WTC11 (cell line): ENCODE results near the gene LIN7A. TPM values are rescaled to one million over a fixed set of nuclear protein-coding genes. Genes with fewer than 3 reads are reported as not detected.

ENCODE experiments used
- ATAC-seq: fragments of 200-7000 bp; cut with Tn5 transposase; 2 replicates; pipeline ENCODE4 v1.10.0; 2021; ENCODE audit warnings: mild to moderate bottlenecking, moderate library complexity
- Bru-seq: library from RNA; stranded (reverse); fragments of 400-500 nt; gene quantifications from one replicate; lab custom pipeline; 2021; lab: Mats Ljungman, UMichigan
- CTCF ChIA-PET: fragments of 300-600 bp; sonication (Branson Sonifier 250); formaldehyde crosslinking; loops from one replicate; lab custom pipeline; 2021; ENCODE audit warnings: antibody characterized with exemption; lab: Charles Lee
- POLR2A ChIA-PET: fragments of 350-600 bp; sonication (Branson Sonifier 250); formaldehyde crosslinking; loops from one replicate; lab custom pipeline; 2021; ENCODE audit warnings: antibody characterized with exemption; lab: Charles Lee
- DNase-seq: peaks from one replicate; pipeline ENCODE4 v3.0.0; 2021; ENCODE audit warnings: low spot score
- H3K27ac Mint-ChIP-seq: 2 replicates; pipeline ENCODE4 v1.8.0; 2021; ENCODE audit warnings: mixed read lengths
- H3K27me3 Mint-ChIP-seq: 2 replicates; pipeline ENCODE4 v1.8.0; 2021; ENCODE audit warnings: low read depth, mild to moderate bottlenecking, moderate library complexity, mixed read lengths
- H3K36me3 Mint-ChIP-seq: 2 replicates; pipeline ENCODE4 v1.8.0; 2021; ENCODE audit warnings: mixed read lengths
- H3K4me1 Mint-ChIP-seq: 2 replicates; pipeline ENCODE4 v1.8.0; 2022; ENCODE audit warnings: mixed read lengths
- H3K4me3 Mint-ChIP-seq: 2 replicates; pipeline ENCODE4 v1.8.0; 2021; ENCODE audit warnings: mild to moderate bottlenecking, moderate library complexity, mixed read lengths
- H3K9me3 Mint-ChIP-seq: 2 replicates; pipeline ENCODE4 v1.8.0; 2021; ENCODE audit warnings: mixed read lengths
- CREM ChIP-seq: sonication (generic); formaldehyde crosslinking; IDR thresholded peaks from 2 replicates; pipeline ENCODE4 v1.8.1; 2022; ENCODE audit warnings: mild to moderate bottlenecking, missing genetic modification reagents, moderate library complexity
- EMX1 ChIP-seq: fragments of 250-450 bp; sonication (Bioruptor Pico); IDR thresholded peaks from 2 replicates; pipeline ENCODE4 v1.8.0; 2021; ENCODE audit warnings: mild to moderate bottlenecking
- GABPB1 ChIP-seq: sonication (generic); formaldehyde crosslinking; IDR thresholded peaks from 2 replicates; pipeline ENCODE4 v1.8.1; 2023; ENCODE audit warnings: mild to moderate bottlenecking, missing genetic modification reagents
- JAZF1 ChIP-seq: fragments of 250-450 bp; sonication (Bioruptor Pico); IDR thresholded peaks from 2 replicates; pipeline ENCODE4 v1.9.0; 2021; ENCODE audit warnings: moderate library complexity, mild to moderate bottlenecking, inconsistent platforms
- JUN ChIP-seq: sonication (generic); formaldehyde crosslinking; IDR thresholded peaks from 2 replicates; pipeline ENCODE4 v1.8.0; 2023; ENCODE audit warnings: mild to moderate bottlenecking, missing genetic modification reagents
- KAT7 ChIP-seq: sonication (generic); formaldehyde crosslinking; IDR thresholded peaks from 2 replicates; pipeline ENCODE4 v1.8.1; 2023; ENCODE audit warnings: missing genetic modification reagents, mild to moderate bottlenecking, borderline replicate concordance
- NFYB ChIP-seq: sonication (generic); formaldehyde crosslinking; conservative IDR thresholded peaks from 2 replicates; pipeline ENCODE4 v1.8.0; 2022; ENCODE audit warnings: low read depth, missing genetic modification reagents
- TEAD4 ChIP-seq: sonication (generic); formaldehyde crosslinking; IDR thresholded peaks from 2 replicates; pipeline ENCODE4 v1.8.0; 2022; ENCODE audit warnings: mild to moderate bottlenecking, missing genetic modification reagents
- ZNF317 ChIP-seq: sonication (generic); formaldehyde crosslinking; IDR thresholded peaks from 2 replicates; pipeline ENCODE4 v1.8.1; 2023; ENCODE audit warnings: low read depth, mild to moderate bottlenecking, moderate library complexity, missing genetic modification reagents, borderline replicate concordance
- ZNF396 ChIP-seq: fragments of 250-450 bp; sonication (Bioruptor Pico); IDR thresholded peaks from 2 replicates; pipeline ENCODE4 v1.8.0; 2021; ENCODE audit warnings: mild to moderate bottlenecking, moderate library complexity, borderline replicate concordance
- long read RNA-seq, 3 experiments: library from RNA in 1 of 3; library from capped mRNA in 1 of 3; library from polyadenylated mRNA in 1 of 3; unstranded in 2 of 3; stranded (forward) in 1 of 3; transcript quantifications; one replicate each; pipeline ENCODE4 v2.0.0, GENCODE V29; 2021
- total RNA-seq: library from RNA; stranded (reverse); gene quantifications from 3 replicates; pipeline ENCODE4 v1.2.3, GENCODE V29; 2021
- TF ChIP-seq, protein P1 (sequence below): sonication (generic); formaldehyde crosslinking; IDR thresholded peaks from 2 replicates; pipeline ENCODE4 v1.8.1; 2022; ENCODE audit warnings: mild to moderate bottlenecking, missing genetic modification reagents, moderate library complexity, borderline replicate concordance
- TF ChIP-seq, protein P2 (sequence below): fragments of 250-450 bp; sonication (Bioruptor Pico); IDR thresholded peaks from 2 replicates; pipeline ENCODE4 v1.9.0; 2021; ENCODE audit warnings: mild to moderate bottlenecking
- TF ChIP-seq, protein P3 (sequence below): sonication (generic); formaldehyde crosslinking; IDR thresholded peaks from 2 replicates; pipeline ENCODE4 v1.8.1; 2023; ENCODE audit warnings: mild to moderate bottlenecking, missing genetic modification reagents, borderline replicate concordance
- TF ChIP-seq, protein P4 (sequence below): sonication (generic); formaldehyde crosslinking; IDR thresholded peaks from 2 replicates; pipeline ENCODE4 v1.8.1; 2023; ENCODE audit warnings: mild to moderate bottlenecking, moderate library complexity, missing genetic modification reagents

The LIN7A gene, protein sequence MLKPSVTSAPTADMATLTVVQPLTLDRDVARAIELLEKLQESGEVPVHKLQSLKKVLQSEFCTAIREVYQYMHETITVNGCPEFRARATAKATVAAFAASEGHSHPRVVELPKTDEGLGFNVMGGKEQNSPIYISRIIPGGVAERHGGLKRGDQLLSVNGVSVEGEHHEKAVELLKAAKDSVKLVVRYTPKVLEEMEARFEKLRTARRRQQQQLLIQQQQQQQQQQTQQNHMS
- total RNA-seq (8.3 to 8.6 TPM (median 8.5 TPM) in 3 replicates), Bru-seq, nascent RNA (percentile 51 among the genes with signal in this experiment)
- long read RNA-seq, experiment 1, full-length matches to known transcripts = 20 of 31 reads
- long read RNA-seq, experiment 1, partial matches to known transcripts = 2 of 31 reads
- long read RNA-seq, experiment 1, other reads (novel, unspliced or antisense) = 9 of 31 reads
- long read RNA-seq, experiment 2, full-length matches to known transcripts = 3 of 10 reads
- long read RNA-seq, experiment 2, partial matches to known transcripts = 5 of 10 reads
- long read RNA-seq, experiment 2, other reads (novel, unspliced or antisense) = 2 of 10 reads
- long read RNA-seq, experiment 3, full-length matches to known transcripts = 5 of 9 reads
- long read RNA-seq, experiment 3, partial matches to known transcripts = 1 of 9 reads
- long read RNA-seq, experiment 3, other reads (novel, unspliced or antisense) = 3 of 9 reads

DNA sequence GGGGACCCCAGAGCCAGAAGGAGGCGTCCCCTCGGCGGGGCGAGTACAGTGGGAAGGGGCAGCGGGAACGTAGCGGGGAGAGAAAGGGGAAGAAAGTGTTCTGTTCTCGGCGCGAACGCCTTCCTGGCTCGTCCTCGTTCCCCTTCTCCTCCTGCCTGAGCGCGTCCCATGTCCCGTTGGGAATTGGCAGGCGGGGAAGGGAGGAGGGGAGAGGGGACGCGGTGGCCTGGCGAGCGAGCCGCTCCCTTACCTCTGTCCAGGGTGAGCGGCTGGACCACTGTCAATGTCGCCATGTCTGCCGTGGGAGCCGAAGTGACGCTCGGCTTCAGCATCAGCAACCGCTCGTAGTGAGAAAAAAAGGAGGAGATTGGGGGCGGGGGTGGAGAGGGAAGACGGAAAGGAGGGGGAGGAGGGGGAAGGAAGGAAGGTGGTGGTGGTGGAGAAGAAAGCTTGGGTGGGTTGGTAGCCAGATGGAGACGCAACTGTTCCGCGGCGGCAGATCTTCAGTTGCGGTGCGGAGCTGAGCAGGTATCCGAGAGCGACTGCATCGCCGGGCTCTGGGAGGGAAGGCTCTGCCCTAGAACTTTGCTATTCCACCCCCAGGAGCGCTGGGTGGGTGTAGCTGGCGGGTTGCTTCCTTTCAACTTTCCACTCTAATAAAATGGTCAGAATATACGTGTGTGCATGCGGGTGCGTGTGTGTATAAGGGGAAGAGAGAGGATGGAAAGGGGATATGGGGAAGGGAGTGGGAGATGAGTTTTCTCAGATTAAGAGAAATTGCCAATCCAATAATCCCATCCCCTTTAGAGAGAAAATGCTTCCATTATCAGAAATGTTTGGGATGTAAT is at the start of gene LIN7A:
Gene LIN7A (minus strand): TSS at position 544 of the 848 bp plus-strand sequence. CDS start 212 bp downstream, at position 332.
- H3K36me3 Mint-ChIP-seq = no peaks in the 10 kb centered on the region
- POLR2A ChIA-PET = interaction anchor here (0.8 to 1.2 kb wide), 2 partner anchors 14 to 161 kb away, joined by 3 to 4 read pairs; no protein-coding TSS in a partner anchor
- H3K27ac Mint-ChIP-seq = 0 out of 2 replicates have a peak within 1 kb of the TSS, but pooled peaks have one; percentile 9
- CTCF ChIA-PET = interaction anchor here (0.5 to 2.3 kb wide), 4 partner anchors 100 to 320 kb away, joined by 3 to 9 read pairs (median 6); no protein-coding TSS in a partner anchor
- H3K9me3 Mint-ChIP-seq = no peaks in the 10 kb centered on the region
- TF ChIP-seq JUN (CRISPR knock-in tag) (0 out of 2 replicates have a peak, but pooled peaks have one; percentile 21), ZNF317 (no peak)
- TF ChIP-seq, protein P1, sequence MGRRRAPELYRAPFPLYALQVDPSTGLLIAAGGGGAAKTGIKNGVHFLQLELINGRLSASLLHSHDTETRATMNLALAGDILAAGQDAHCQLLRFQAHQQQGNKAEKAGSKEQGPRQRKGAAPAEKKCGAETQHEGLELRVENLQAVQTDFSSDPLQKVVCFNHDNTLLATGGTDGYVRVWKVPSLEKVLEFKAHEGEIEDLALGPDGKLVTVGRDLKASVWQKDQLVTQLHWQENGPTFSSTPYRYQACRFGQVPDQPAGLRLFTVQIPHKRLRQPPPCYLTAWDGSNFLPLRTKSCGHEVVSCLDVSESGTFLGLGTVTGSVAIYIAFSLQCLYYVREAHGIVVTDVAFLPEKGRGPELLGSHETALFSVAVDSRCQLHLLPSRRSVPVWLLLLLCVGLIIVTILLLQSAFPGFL (CRISPR knock-in tag) = no peak
- ATAC-seq (peak; percentile 35), DNase-seq (peak; percentile 60)
- H3K4me3 Mint-ChIP-seq = peak within 1 kb of the TSS; percentile 96
- peaks cover 44% of the 10 kb centered on the region for H3K4me1 Mint-ChIP-seq
- H3K27me3 Mint-ChIP-seq = peaks cover 18% of the 10 kb centered on the region

DNA sequence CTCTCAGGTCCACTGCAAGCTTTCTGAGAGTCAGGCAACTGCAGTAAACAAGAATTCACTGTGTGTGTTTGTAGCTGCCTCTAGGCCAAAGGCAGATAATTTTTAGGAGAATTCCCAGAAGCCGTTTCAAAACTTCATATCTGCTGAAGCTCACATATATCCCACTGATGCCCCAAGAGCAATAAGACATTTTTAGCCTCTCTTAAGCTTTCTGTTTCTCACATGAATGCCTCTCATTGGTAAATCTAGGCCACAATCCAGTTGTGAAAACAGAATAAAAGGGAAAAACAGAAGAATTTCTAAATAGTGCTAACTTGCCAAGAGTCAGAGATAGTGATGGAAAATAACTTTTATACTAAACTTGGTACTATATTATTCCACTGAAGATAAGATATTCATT is 48.5 kb upstream of the LIN7A start:
- Mint-ChIP-seq H3K4me1 (peaks cover 12% of the 10 kb centered on the region), H3K27me3 (no peaks in the 10 kb centered on the region)
- CTCF ChIA-PET = interaction anchor here (0.7 kb wide), 1 partner anchor 272 kb away, joined by 3 read pairs; no protein-coding TSS in a partner anchor

DNA sequence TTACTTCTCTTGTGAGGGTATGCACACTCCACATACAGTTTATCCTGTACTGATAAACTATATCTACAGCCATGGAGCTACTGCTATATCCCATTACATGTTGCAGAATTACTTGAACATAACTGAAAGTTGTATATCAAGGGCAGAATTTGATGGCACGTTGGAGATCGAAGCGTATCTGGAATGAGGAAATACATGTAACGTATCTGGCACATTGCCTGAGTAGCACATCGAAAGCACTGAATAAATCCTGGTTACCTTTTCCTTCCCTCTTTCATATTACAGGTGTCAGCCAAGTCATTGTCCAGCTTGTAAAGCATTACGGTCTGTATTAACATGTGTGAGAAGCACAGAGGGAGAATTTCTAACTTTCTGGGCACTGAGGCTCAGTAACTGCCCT is 42.1 kb upstream of the LIN7A start:
- ATAC-seq (no peak), DNase-seq (no peak)
- Mint-ChIP-seq H3K4me3 (no peak overlapping the region), H3K4me1 (no peaks in the 10 kb centered on the region), H3K36me3 (no peaks in the 10 kb centered on the region), H3K9me3 (no peaks in the 10 kb centered on the region), H3K27ac (no peak overlapping the region), H3K27me3 (no peaks in the 10 kb centered on the region)
- ChIA-PET CTCF (no interaction called here), POLR2A (no interaction called here)
- TF ChIP-seq, protein P2, sequence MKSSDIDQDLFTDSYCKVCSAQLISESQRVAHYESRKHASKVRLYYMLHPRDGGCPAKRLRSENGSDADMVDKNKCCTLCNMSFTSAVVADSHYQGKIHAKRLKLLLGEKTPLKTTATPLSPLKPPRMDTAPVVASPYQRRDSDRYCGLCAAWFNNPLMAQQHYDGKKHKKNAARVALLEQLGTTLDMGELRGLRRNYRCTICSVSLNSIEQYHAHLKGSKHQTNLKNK (CRISPR knock-in tag) = no peak
- TF ChIP-seq TEAD4 (CRISPR knock-in tag) (no peak), ZNF396 (CRISPR knock-in tag) (no peak), GABPB1 (no peak), KAT7 (CRISPR knock-in tag) (no peak), CREM (CRISPR knock-in tag) (no peak), NFYB (CRISPR knock-in tag) (no peak)
- TF ChIP-seq, protein P3, sequence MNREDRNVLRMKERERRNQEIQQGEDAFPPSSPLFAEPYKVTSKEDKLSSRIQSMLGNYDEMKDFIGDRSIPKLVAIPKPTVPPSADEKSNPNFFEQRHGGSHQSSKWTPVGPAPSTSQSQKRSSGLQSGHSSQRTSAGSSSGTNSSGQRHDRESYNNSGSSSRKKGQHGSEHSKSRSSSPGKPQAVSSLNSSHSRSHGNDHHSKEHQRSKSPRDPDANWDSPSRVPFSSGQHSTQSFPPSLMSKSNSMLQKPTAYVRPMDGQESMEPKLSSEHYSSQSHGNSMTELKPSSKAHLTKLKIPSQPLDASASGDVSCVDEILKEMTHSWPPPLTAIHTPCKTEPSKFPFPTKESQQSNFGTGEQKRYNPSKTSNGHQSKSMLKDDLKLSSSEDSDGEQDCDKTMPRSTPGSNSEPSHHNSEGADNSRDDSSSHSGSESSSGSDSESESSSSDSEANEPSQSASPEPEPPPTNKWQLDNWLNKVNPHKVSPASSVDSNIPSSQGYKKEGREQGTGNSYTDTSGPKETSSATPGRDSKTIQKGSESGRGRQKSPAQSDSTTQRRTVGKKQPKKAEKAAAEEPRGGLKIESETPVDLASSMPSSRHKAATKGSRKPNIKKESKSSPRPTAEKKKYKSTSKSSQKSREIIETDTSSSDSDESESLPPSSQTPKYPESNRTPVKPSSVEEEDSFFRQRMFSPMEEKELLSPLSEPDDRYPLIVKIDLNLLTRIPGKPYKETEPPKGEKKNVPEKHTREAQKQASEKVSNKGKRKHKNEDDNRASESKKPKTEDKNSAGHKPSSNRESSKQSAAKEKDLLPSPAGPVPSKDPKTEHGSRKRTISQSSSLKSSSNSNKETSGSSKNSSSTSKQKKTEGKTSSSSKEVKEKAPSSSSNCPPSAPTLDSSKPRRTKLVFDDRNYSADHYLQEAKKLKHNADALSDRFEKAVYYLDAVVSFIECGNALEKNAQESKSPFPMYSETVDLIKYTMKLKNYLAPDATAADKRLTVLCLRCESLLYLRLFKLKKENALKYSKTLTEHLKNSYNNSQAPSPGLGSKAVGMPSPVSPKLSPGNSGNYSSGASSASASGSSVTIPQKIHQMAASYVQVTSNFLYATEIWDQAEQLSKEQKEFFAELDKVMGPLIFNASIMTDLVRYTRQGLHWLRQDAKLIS (CRISPR knock-in tag) = no peak
- TF ChIP-seq, protein P1 (CRISPR knock-in tag) = no peak
- TF ChIP-seq, protein P4, sequence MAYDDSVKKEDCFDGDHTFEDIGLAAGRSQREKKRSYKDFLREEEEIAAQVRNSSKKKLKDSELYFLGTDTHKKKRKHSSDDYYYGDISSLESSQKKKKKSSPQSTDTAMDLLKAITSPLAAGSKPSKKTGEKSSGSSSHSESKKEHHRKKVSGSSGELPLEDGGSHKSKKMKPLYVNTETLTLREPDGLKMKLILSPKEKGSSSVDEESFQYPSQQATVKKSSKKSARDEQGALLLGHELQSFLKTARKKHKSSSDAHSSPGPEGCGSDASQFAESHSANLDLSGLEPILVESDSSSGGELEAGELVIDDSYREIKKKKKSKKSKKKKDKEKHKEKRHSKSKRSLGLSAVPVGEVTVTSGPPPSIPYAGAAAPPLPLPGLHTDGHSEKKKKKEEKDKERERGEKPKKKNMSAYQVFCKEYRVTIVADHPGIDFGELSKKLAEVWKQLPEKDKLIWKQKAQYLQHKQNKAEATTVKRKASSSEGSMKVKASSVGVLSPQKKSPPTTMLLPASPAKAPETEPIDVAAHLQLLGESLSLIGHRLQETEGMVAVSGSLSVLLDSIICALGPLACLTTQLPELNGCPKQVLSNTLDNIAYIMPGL (CRISPR knock-in tag) = no peak

More for the DNA sequence above, 48.5 kb upstream of the LIN7A start:
- Mint-ChIP-seq H3K4me3 (no peak overlapping the region), H3K36me3 (no peaks in the 10 kb centered on the region), H3K27ac (no peak overlapping the region), H3K9me3 (no peaks in the 10 kb centered on the region)
- no peak for ATAC-seq
- TF ChIP-seq EMX1 (no peak), JAZF1 (no peak)
- POLR2A ChIA-PET = no interaction called here
- no peak for DNase-seq
